ENCODE results near the gene ACKR2.

Gene ACKR2

GRCh38 chr3:42911551-42911950 lies 102.3 kb downstream of the ACKR2 start:
- no peak overlapping the region for H3K27ac ChIP-seq

GRCh38 chr3:42914771-42915515 lies 105.7 kb downstream of the ACKR2 start:
- no peak overlapping the region for H3K27ac ChIP-seq
- DNase-seq (ENCODE audit: low read depth, low spot score) = no peak

More at GRCh38 chr3:42911551-42911950, 102.3 kb downstream of the ACKR2 start:
- DNase-seq (ENCODE audit: low read depth, low spot score) = no peak
